Measurements from ENCODE around the gene TRPM8. TPM values are rescaled to one million over a fixed set of nuclear protein-coding genes. Genes with fewer than 3 reads are reported as not detected.

Gene TRPM8
- total and polyA plus RNA-seq, 7 donors, result not detected

DNA sequence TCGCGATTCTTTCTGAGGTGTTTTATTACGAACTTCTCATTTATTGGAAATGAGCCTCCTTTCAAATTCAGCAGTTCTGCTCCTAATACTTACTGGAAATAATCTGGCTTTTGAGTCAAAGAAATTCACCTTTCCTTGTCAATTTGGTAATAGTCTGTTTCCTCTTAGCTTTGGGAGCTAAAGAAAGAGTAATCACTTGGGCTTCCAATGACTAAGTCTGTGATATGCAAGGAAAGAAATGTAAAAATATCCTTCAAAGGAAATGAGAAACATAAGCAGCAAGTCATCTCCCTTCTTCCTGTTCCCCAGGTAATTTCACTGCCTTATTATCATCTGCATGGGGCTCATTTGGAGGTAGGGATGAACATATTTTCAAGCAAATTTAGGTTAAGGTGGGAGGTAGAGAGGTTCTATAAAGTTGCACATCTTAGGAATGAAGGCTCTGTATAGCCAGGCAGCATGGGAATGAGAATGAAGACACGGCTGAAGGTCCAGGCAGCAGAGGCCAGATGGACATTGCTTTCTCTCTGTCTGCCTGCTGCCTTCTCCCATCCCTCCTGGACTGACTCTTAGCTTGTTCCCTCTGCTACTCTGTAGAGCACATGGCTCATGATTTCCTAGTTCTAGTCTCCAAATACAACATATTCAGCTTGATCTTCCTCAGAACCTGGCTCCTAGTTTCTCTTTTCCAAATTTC lies 134.3 kb downstream of the TRPM8 start:
- Histone ChIP-seq H3K9me3 (no peaks in the 10 kb centered on the region), H3K4me3 (no peak overlapping the region), H3K4me1 (no peaks in the 10 kb centered on the region), H3K27ac (no peak overlapping the region), H3K36me3 (ENCODE audit: insufficient read depth in 1 of 2, low read depth in 1 of 2) (no peaks in the 10 kb centered on the region), H3K27me3 (ENCODE audit: insufficient read depth in 3 of 3, low read length in 2 of 3) (no peaks in the 10 kb centered on the region)
- TF ChIP-seq, protein P1, sequence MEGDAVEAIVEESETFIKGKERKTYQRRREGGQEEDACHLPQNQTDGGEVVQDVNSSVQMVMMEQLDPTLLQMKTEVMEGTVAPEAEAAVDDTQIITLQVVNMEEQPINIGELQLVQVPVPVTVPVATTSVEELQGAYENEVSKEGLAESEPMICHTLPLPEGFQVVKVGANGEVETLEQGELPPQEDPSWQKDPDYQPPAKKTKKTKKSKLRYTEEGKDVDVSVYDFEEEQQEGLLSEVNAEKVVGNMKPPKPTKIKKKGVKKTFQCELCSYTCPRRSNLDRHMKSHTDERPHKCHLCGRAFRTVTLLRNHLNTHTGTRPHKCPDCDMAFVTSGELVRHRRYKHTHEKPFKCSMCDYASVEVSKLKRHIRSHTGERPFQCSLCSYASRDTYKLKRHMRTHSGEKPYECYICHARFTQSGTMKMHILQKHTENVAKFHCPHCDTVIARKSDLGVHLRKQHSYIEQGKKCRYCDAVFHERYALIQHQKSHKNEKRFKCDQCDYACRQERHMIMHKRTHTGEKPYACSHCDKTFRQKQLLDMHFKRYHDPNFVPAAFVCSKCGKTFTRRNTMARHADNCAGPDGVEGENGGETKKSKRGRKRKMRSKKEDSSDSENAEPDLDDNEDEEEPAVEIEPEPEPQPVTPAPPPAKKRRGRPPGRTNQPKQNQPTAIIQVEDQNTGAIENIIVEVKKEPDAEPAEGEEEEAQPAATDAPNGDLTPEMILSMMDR (IDR thresholded peaks at IDR 0.05), result no peak
- 70 to 79% (median 73%) methylated on average over 4 of the region's 4 CpGs for WGBS, 3 donors
- no peak for ATAC-seq
- intact Hi-C loops (cut with DNase I), result no loop called here
- no peak for DNase-seq

DNA sequence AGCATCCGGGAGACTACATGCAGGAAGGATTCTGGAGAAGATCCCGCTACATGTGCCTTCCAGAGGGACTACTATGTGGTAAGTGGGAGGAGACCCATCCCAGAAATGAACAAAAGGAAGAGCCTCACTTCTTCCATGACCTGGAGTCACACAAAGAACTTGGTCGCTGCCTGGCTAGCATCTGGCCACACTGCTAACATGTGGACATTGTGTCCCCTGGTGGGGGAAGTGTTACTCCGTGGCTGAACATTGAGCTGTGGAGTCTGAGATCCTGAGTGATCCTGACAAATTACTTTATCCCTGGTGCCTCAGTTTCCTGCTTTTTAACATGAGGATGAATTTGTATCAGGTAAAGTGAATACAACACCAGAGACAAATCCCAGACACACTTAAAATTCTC lies 141.7 kb downstream of the TRPM8 start:
- H3K36me3 ChIP-seq (ENCODE audit: insufficient read depth in 1 of 2, low read depth in 1 of 2), result no peaks in the 10 kb centered on the region
- H3K4me3 ChIP-seq, result no peak overlapping the region
- 80 to 86% (median 80%) methylated on average over 4 of the region's 4 CpGs for WGBS, 3 donors
- no peaks in the 10 kb centered on the region for H3K4me1 ChIP-seq
- TF ChIP-seq, protein P1 (IDR thresholded peaks at IDR 0.05), result no peak
- no peaks in the 10 kb centered on the region for H3K9me3 ChIP-seq
- H3K27ac ChIP-seq, result no peak overlapping the region
- no peak for DNase-seq
- H3K27me3 ChIP-seq (ENCODE audit: insufficient read depth in 3 of 3, low read length in 2 of 3), result no peaks in the 10 kb centered on the region
- intact Hi-C loops (cut with DNase I), result no loop called here
- ATAC-seq, result no peak

DNA sequence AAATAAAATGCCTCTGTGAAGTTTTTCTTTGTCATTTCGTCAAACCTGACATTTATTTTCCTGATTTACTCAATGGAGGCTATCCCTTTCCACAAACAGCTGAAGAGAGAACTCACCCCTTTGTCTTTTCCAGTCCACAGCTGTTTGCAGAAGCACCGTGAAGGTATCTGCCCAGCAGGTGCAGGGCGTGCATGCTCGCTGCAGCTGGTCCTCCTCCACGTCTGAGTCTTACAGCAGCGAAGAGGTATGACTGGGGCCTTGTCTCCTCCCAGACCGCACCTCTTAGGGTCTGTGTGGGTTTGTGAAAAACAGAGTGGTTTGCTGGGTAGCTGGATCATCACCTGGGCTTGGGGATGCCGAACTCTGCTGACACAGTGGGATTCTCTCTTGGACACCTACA lies 143.1 kb downstream of the TRPM8 start:
- Histone ChIP-seq H3K36me3 (ENCODE audit: insufficient read depth in 1 of 2, low read depth in 1 of 2) (no peaks in the 10 kb centered on the region), H3K9me3 (no peaks in the 10 kb centered on the region), H3K4me3 (no peak overlapping the region), H3K4me1 (no peaks in the 10 kb centered on the region), H3K27ac (no peak overlapping the region), H3K27me3 (ENCODE audit: insufficient read depth in 3 of 3, low read length in 2 of 3) (no peaks in the 10 kb centered on the region)
- DNase-seq, result no peak
- TF ChIP-seq, protein P1 (IDR thresholded peaks at IDR 0.05), result no peak
- no peak for ATAC-seq
- intact Hi-C loops (cut with DNase I), result no loop called here
- WGBS, 3 donors, result 47 to 50% (median 48%) methylated on average over 8 of the region's 8 CpGs

DNA sequence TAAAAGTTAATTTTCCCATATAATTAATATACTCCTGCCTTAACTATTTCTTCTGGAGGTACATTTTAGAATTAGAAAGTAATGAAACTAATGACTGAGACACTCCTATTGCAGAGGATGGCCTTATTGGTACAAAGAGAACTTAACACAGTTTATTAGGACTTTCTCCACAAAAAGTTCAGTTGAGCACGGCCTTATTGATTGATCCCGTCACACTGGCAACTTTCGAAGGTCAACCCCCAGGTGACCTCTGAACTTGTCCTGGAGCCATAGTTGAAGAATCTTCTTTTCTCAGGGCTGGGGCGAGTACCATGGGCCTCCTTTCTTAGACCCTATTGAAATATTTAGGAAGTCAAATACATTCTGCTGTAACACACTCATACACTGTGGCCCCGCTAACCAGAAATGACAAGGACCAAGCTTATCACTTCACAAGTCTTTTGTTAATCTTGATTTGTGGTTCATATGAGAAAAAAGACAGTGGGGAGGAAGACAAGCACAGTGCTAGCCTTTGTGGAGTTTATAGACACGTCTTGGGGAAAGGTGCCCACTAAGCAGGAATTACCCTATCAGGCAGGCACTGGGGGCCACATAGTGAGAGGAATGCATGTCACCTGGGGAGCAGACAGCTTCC lies 144.6 kb downstream of the TRPM8 start:
- H3K27me3 ChIP-seq (ENCODE audit: insufficient read depth in 3 of 3, low read length in 2 of 3), result no peaks in the 10 kb centered on the region
- TF ChIP-seq, protein P1 (IDR thresholded peaks at IDR 0.05), result no peak
- H3K27ac ChIP-seq, result no peak overlapping the region
- no peaks in the 10 kb centered on the region for H3K9me3 ChIP-seq
- DNase-seq, result no peak
- H3K4me3 ChIP-seq, result no peak overlapping the region
- no peaks in the 10 kb centered on the region for H3K4me1 ChIP-seq
- no peak for ATAC-seq
- WGBS, 3 donors, result 65 to 79% (median 76%) methylated on average over 6 of the region's 6 CpGs
- intact Hi-C loops (cut with DNase I), result no loop called here
- no peaks in the 10 kb centered on the region for H3K36me3 ChIP-seq (ENCODE audit: insufficient read depth in 1 of 2, low read depth in 1 of 2)

Data from psoas muscle (tissue), 8 donors.